Measurements from ENCODE around the gene TOX4. TPM values are rescaled to one million over a fixed set of nuclear protein-coding genes. Genes with fewer than 3 reads are reported as not detected.

The TOX4 gene
- total and polyA plus RNA-seq, 4 donors: 19.0 to 75.7 (median 54.8) TPM

- DNase-seq (no peak), ATAC-seq (ENCODE audit: low FRiP score) (no peak)
- peak overlapping the region; percentile 60 to 92 for H3K4me3 ChIP-seq (ENCODE audit: low read length in 2 of 2)
- H3K27me3 ChIP-seq (ENCODE audit: control insufficient read depth in 1 of 2, insufficient read depth in 2 of 2, low read length in 1 of 2): no peaks in the 10 kb centered on the region
- no peaks in the 10 kb centered on the region for H3K9me3 ChIP-seq (ENCODE audit: control insufficient read depth, low read length)
- 31 to 33% methylated on average over 15 of the region's 15 CpGs for WGBS, 2 donors
- H3K36me3 ChIP-seq (ENCODE audit: control insufficient read depth in 1 of 2, insufficient read depth in 2 of 2, low read length in 1 of 2): no peaks in the 10 kb centered on the region
- no peak overlapping the region for H3K27ac ChIP-seq (ENCODE audit: low read depth in 1 of 2, low read length in 2 of 2)
- peaks cover 0 to 2% of the 10 kb centered on the region in 2 donors for H3K4me1 ChIP-seq (ENCODE audit: control insufficient read depth in 1 of 2, insufficient read depth in 2 of 2, low read length in 2 of 2)
- intact Hi-C loops (cut with DNase I): loop anchor here in 1 of 2 donors (5.0 kb wide), 2 partner anchors 73 to 102 kb away; partner anchors contain the start of gene SUPT16H
These were observed 22.0 kb upstream of the TOX4 start for GRCh38 chr14:21454843-21455544.

DNA sequence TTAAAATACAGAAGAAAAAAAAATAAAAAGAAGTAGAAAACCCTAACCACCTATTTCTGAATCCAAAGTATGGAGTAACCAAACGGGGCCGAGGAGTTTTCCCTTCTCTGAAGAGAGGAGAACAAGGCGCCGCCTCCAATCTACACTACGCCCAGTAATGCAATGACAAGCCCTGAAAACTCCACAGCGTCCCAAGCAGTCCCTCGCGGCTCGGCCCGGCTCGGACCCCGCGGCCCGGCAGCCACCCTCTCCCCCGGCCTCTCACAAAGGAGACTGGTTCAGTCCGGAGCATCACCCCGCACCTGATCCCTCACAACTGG is 21.4 kb upstream of the TOX4 start:
- no peaks in the 10 kb centered on the region for H3K36me3 ChIP-seq (ENCODE audit: control insufficient read depth in 1 of 2, insufficient read depth in 2 of 2, low read length in 1 of 2)
- no peaks in the 10 kb centered on the region for H3K27me3 ChIP-seq (ENCODE audit: control insufficient read depth in 1 of 2, insufficient read depth in 2 of 2, low read length in 1 of 2)
- intact Hi-C loops (cut with DNase I): loop anchor here in 1 of 2 donors (5.0 kb wide), 2 partner anchors 73 to 102 kb away; partner anchors contain the start of gene SUPT16H
- H3K4me1 ChIP-seq (ENCODE audit: control insufficient read depth in 1 of 2, insufficient read depth in 2 of 2, low read length in 2 of 2): peaks cover 0 to 2% of the 10 kb centered on the region in 2 donors
- no peaks in the 10 kb centered on the region for H3K9me3 ChIP-seq (ENCODE audit: control insufficient read depth, low read length)
- WGBS, 2 donors: 0 to 1% methylated on average over 17 of the region's 17 CpGs
- DNase-seq (no peak), ATAC-seq (ENCODE audit: low FRiP score) (peak; percentile 49)
- H3K4me3 ChIP-seq (ENCODE audit: low read length in 2 of 2): peak overlapping the region; percentile 60 to 92
- H3K27ac ChIP-seq (ENCODE audit: low read depth in 1 of 2, low read length in 2 of 2): peak overlapping the region in 1 of 2 donors; percentile 33

GRCh38 chr14:21455912-21456667 is 20.9 kb upstream of the TOX4 start, which contains the start of gene CHD8:
Gene CHD8 (minus strand): TSS chr14:21456123. CDS start chr14:21431643, 24,480 bp downstream.
- Histone ChIP-seq H3K9me3 (ENCODE audit: control insufficient read depth, low read length) (no peaks in the 10 kb centered on the region), H3K4me3 (ENCODE audit: low read length in 2 of 2) (peak within 1 kb of the TSS; percentile 60 to 92), H3K4me1 (ENCODE audit: control insufficient read depth in 1 of 2, insufficient read depth in 2 of 2, low read length in 2 of 2) (peaks cover 0 to 2% of the 10 kb centered on the region in 2 donors), H3K27ac (ENCODE audit: low read depth in 1 of 2, low read length in 2 of 2) (peak within 1 kb of the TSS; percentile 83 to 88), H3K27me3 (ENCODE audit: control insufficient read depth in 1 of 2, insufficient read depth in 2 of 2, low read length in 1 of 2) (no peaks in the 10 kb centered on the region), H3K36me3 (ENCODE audit: control insufficient read depth in 1 of 2, insufficient read depth in 2 of 2, low read length in 1 of 2) (peaks cover 0 to under 1% of the 10 kb centered on the region in 2 donors)
- DNase-seq: peak; percentile 99 to 100
- WGBS, 2 donors: 0% methylated on average over 35 to 36 of the region's 36 CpGs
- ATAC-seq (ENCODE audit: low FRiP score): peak; percentile 100
- intact Hi-C loops (cut with DNase I): loop anchor here (1.0 to 5.0 kb wide), 4 partner anchors 19 to 101 kb away; partner anchors contain the start of genes RAB2B (in 1 of the 2), SUPT16H (in 1 of the 2) and TOX4 (in 1 of the 2)

DNA sequence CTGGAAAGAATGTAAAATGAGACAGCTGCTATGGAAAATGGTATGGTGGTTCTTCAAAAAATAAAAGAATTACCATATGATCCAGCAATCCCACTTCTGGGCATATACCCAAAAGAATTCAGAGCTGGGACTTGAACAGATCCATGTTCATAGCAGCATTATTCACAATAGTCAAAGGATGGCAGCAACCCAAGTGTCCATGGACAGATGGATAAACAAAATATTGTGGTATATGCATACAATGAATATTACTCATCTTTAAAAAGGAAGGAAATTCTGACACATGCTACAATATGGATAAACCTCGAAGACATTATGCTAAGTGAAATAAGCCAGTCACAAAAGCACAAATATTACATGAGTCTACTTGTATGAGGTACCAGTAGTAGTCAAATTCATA is 9.4 kb upstream of the TOX4 start:
- H3K9me3 ChIP-seq (ENCODE audit: control insufficient read depth, low read length): no peaks in the 10 kb centered on the region
- no peak overlapping the region for H3K27ac ChIP-seq (ENCODE audit: low read depth in 1 of 2, low read length in 2 of 2)
- 83 to 95% methylated on average over 1 of the region's 1 CpG for WGBS, 2 donors
- DNase-seq (no peak), ATAC-seq (ENCODE audit: low FRiP score) (no peak)
- intact Hi-C loops (cut with DNase I): no loop called here
- no peaks in the 10 kb centered on the region for H3K4me1 ChIP-seq (ENCODE audit: control insufficient read depth in 1 of 2, insufficient read depth in 2 of 2, low read length in 2 of 2)
- peaks cover 0 to 4% of the 10 kb centered on the region in 2 donors for H3K36me3 ChIP-seq (ENCODE audit: control insufficient read depth in 1 of 2, insufficient read depth in 2 of 2, low read length in 1 of 2)
- H3K4me3 ChIP-seq (ENCODE audit: low read length in 2 of 2): no peak overlapping the region
- no peaks in the 10 kb centered on the region for H3K27me3 ChIP-seq (ENCODE audit: control insufficient read depth in 1 of 2, insufficient read depth in 2 of 2, low read length in 1 of 2)

GRCh38 chr14:21475767-21476522 is 1.1 kb upstream of the TOX4 start:
- Histone ChIP-seq H3K9me3 (ENCODE audit: control insufficient read depth, low read length) (no peaks in the 10 kb centered on the region), H3K27ac (ENCODE audit: low read depth in 1 of 2, low read length in 2 of 2) (peak overlapping the region in 1 of 2 donors; percentile 82), H3K36me3 (ENCODE audit: control insufficient read depth in 1 of 2, insufficient read depth in 2 of 2, low read length in 1 of 2) (no peaks in the 10 kb centered on the region), H3K27me3 (ENCODE audit: control insufficient read depth in 1 of 2, insufficient read depth in 2 of 2, low read length in 1 of 2) (no peaks in the 10 kb centered on the region), H3K4me3 (ENCODE audit: low read length in 2 of 2) (peak overlapping the region; percentile 68 to 87), H3K4me1 (ENCODE audit: control insufficient read depth in 1 of 2, insufficient read depth in 2 of 2, low read length in 2 of 2) (no peaks in the 10 kb centered on the region)
- DNase-seq (no peak), ATAC-seq (ENCODE audit: low FRiP score) (no peak)
- intact Hi-C loops (cut with DNase I): loop anchor here (2.0 to 5.0 kb wide), 2 partner anchors 19 to 36 kb away; partner anchors contain the start of genes METTL3 (in 2 of the 2) and CHD8 (in 1 of the 2)
- WGBS, 2 donors: 42% methylated on average over 10 of the region's 10 CpGs

DNA sequence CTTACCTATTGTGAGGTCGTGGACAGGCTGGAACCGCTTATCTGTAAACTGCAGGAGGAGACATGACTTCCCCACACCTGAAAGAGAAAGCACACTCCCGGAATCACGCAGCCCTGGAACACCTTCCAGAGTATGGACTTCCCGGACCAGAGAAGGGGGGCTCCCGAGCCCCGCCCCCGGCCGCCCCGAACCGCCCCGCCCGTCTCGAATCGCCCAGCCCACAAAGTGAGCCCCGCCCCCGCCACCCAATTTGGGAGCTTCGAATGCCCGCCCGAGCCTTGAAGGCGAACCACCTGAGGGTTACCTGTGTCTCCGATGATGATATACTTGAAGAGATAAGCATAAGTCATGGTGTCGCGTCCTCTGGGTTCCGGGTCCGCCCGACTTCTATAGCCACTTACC is 471 bp upstream of the TOX4 start:
- peak overlapping the region; percentile 68 to 87 for H3K4me3 ChIP-seq (ENCODE audit: low read length in 2 of 2)
- peak; percentile 94 for ATAC-seq (ENCODE audit: low FRiP score)
- H3K36me3 ChIP-seq (ENCODE audit: control insufficient read depth in 1 of 2, insufficient read depth in 2 of 2, low read length in 1 of 2): no peaks in the 10 kb centered on the region
- H3K27ac ChIP-seq (ENCODE audit: low read depth in 1 of 2, low read length in 2 of 2): peak overlapping the region in 1 of 2 donors; percentile 86
- H3K4me1 ChIP-seq (ENCODE audit: control insufficient read depth in 1 of 2, insufficient read depth in 2 of 2, low read length in 2 of 2): no peaks in the 10 kb centered on the region
- intact Hi-C loops (cut with DNase I): loop anchor here (2.0 to 5.0 kb wide), 2 partner anchors 20 to 36 kb away; partner anchors contain the start of genes METTL3 (in 2 of the 2) and CHD8 (in 1 of the 2)
- H3K27me3 ChIP-seq (ENCODE audit: control insufficient read depth in 1 of 2, insufficient read depth in 2 of 2, low read length in 1 of 2): no peaks in the 10 kb centered on the region
- no peaks in the 10 kb centered on the region for H3K9me3 ChIP-seq (ENCODE audit: control insufficient read depth, low read length)
- WGBS, 2 donors: 1% methylated on average over 27 of the region's 27 CpGs
- peak; percentile 89 to 97 for DNase-seq

- no peak for ATAC-seq (ENCODE audit: low FRiP score)
- intact Hi-C loops (cut with DNase I): no loop called here
- Histone ChIP-seq H3K4me1 (ENCODE audit: control insufficient read depth in 1 of 2, insufficient read depth in 2 of 2, low read length in 2 of 2) (no peaks in the 10 kb centered on the region), H3K4me3 (ENCODE audit: low read length in 2 of 2) (no peak overlapping the region), H3K27me3 (ENCODE audit: control insufficient read depth in 1 of 2, insufficient read depth in 2 of 2, low read length in 1 of 2) (no peaks in the 10 kb centered on the region), H3K27ac (ENCODE audit: low read depth in 1 of 2, low read length in 2 of 2) (no peak overlapping the region), H3K9me3 (ENCODE audit: control insufficient read depth, low read length) (no peaks in the 10 kb centered on the region), H3K36me3 (ENCODE audit: control insufficient read depth in 1 of 2, insufficient read depth in 2 of 2, low read length in 1 of 2) (peaks cover 0 to 7% of the 10 kb centered on the region in 2 donors)
- DNase-seq: no peak
- 89 to 95% methylated on average over 1 of the region's 1 CpG for WGBS, 2 donors
These were observed 9.7 kb downstream of the TOX4 start for GRCh38 chr14:21486640-21487087.
